Midbrain (tissue), 1 donor: ENCODE measurements around the gene VPS33B.

ENCODE experiments used
- DNase-seq: peaks from one replicate; lab custom pipeline; 2025; lab: John Stamatoyannopoulos, UW

VPS33B gene

DNA sequence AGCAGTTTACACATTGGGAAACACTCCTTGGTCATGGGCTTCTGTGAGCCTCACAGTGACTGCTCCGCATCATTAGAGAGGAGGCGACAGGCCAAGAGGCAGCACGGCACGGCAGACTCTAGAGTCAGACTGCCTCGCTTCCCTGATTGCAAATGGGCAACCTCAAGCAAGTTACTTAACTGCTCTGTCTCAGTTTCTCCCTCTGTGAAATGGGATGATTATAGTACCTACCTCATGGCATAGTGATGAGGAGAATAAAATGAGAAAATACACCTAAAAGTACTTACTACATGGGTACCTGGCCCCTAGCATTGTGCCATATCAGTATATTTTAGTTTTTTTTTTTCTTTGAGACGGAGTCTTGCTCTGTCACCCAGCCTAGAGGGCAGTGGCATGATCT, 71.7 kb downstream of the VPS33B start:
- no peak for DNase-seq

DNA sequence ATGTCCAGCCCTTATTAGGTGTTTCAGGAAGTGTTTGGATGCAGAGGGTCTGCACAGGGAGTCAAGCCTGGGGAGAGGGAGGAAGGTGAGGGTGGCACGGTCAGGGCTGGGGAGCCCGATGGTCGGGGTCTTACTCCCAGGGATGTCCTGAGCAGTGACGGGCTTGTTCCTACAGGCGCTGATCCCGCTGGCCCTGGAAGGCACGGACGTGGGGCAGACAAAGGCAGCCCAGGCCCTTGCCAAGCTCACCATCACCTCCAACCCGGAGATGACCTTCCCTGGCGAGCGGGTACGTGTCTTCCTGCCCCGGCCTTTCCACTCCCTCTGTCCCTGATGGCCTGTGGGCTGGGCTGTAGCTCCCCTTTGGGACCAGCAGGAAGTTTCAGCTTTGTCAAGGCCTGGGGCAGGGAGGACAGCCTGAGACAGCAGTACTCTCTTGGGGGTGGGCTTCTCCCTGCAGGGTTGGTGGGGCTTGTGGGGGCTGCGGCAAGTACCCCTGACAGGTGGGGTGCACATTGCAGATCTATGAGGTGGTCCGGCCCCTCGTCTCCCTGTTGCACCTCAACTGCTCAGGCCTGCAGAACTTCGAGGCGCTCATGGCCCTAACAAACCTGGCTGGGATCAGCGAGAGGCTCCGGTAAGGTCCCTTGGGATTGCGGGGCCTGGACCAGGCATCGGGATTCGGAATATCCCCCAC, 72.3 kb downstream of the VPS33B start:
- no peak for DNase-seq
